Neural cell (in vitro differentiated cells): ENCODE data around the gene IQCK.

Source experiments
- CTCF ChIP-seq: fragments of 450-650 bp; IDR thresholded peaks from 2 replicates; pipeline ENCODE4 v1.5.1; 2014; ENCODE audit warnings: antibody characterized with exemption, mild to moderate bottlenecking, moderate library complexity; ENCODE audit not compliant: poor library complexity, severe bottlenecking
- EZH2 ChIP-seq: fragments of 200-600, 300-800 bp; shearing (Covaris generic), sonication (generic); IDR thresholded peaks from 2 replicates; pipeline ENCODE4 v1.6.1; 2014; ENCODE audit warnings: antibody characterized with exemption, low read length, borderline replicate concordance, mild to moderate bottlenecking; ENCODE audit not compliant: insufficient read depth, poor library complexity, severe bottlenecking
- MXI1 ChIP-seq: fragments of 450-650 bp; conservative IDR thresholded peaks from 2 replicates; pipeline ENCODE4 v1.6.1; 2014; ENCODE audit warnings: antibody characterized with exemption, mild to moderate bottlenecking; ENCODE audit not compliant: poor library complexity, severe bottlenecking
- REST ChIP-seq: IDR thresholded peaks from 2 replicates; pipeline ENCODE4 v1.6.1; 2012; ENCODE audit warnings: borderline replicate concordance
- TAF1 ChIP-seq: IDR thresholded peaks from 2 replicates; pipeline ENCODE4 v1.6.1; 2012; ENCODE audit warnings: low read depth

GRCh38 chr16:19848756-19849155 lies 130.7 kb downstream of the IQCK start:
- TF ChIP-seq MXI1, result no peak
- no peak for TF ChIP-seq CTCF
- no peak for TF ChIP-seq REST
- TF ChIP-seq EZH2, result no peak
- no peak for TF ChIP-seq TAF1
